ENCODE measurements around the gene COX19. TPM values are rescaled to one million over a fixed set of nuclear protein-coding genes. Genes with fewer than 3 reads are reported as not detected.

Gene COX19
- total and polyA plus RNA-seq, 2 of the 13 experiments (the other 11 are each of a cell fraction or from before 2014, with no cell fraction given) = 11.5 to 21.7 TPM

DNA sequence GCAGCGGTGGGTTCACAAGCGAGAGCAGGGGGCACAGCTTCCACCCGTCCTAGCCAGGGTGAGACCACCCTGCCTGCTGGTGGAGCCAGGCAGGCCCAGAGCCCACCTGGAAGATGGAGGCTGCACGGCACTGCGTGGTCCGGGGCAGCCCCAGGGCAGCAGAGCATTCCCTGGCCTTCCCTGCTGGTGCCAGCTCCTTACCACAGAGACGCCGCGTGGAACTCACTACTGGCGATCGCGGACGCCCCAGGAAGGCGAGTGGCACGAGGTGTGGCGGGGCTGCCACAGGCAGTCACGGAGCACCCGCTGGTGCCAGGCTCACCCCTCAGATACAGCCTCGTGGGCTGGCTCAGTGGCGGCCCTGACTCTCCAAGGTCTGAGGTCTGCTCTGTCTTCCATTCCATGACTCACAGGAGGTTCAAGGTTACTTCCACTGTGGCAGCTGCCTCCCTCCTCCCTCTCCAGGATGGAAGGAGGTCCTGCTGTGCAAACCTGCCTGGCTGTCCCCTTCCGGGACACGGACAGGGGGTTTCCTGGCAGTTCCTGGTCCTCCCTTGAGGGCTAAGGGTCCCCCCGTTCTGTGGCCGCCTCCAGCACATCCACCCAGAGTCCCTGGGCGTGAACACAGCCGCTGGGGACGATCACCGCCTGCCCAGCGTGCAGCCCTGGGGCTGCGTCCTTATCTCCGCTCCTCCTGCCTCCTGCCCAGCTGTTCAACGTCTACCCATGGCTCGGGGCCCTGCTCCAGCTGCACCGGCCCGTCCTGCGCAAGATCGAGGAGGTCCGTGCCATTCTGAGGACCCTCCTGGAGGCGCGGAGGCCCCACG lies 10.8 kb upstream of the COX19 start:
- H3K4me2 ChIP-seq (ENCODE audit: low read depth, low read length) = no peak overlapping the region
- TF ChIP-seq FOSL2 (CRISPR knock-in tag; IDR thresholded peaks at IDR 0.05) = peak; percentile 86
- peak; percentile 25; the same call in 1 of the 2 replicates for TF ChIP-seq RXRA (CRISPR knock-in tag; IDR thresholded peaks at IDR 0.05)
- peak; percentile 79 for TF ChIP-seq AGO2 (optimal IDR thresholded peaks at IDR 0.05; ENCODE audit: low read depth, low read length)
- no peak for TF ChIP-seq MTA3 (CRISPR knock-in tag; IDR thresholded peaks at IDR 0.05)
- peak; percentile 31 for TF ChIP-seq ZNF883 (CRISPR knock-in tag; IDR thresholded peaks at IDR 0.05; ENCODE audit: not compliant biosample characterization)
- peak; percentile 19; the same call in 1 of the 2 replicates for TF ChIP-seq SALL1 (CRISPR knock-in tag; IDR thresholded peaks at IDR 0.05)
- 0 out of 2 replicates have a peak, but pooled peaks have one; percentile 17 for TF ChIP-seq THAP11 (CRISPR knock-in tag; IDR thresholded peaks at IDR 0.05)
- TF ChIP-seq ISL2 (CRISPR knock-in tag; IDR thresholded peaks at IDR 0.05) = no peak
- TF ChIP-seq, protein P1, sequence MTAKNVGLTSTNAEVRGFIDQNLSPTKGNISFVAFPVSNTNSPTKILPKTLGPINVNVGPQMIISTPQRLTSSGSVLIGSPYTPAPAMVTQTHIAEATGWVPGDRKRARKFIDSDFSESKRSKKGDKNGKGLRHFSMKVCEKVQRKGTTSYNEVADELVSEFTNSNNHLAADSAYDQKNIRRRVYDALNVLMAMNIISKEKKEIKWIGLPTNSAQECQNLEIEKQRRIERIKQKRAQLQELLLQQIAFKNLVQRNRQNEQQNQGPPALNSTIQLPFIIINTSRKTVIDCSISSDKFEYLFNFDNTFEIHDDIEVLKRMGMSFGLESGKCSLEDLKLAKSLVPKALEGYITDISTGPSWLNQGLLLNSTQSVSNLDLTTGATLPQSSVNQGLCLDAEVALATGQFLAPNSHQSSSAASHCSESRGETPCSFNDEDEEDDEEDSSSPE (CRISPR knock-in tag; IDR thresholded peaks at IDR 0.05) = no peak
- TF ChIP-seq KDM2A (CRISPR knock-in tag; IDR thresholded peaks at IDR 0.05; ENCODE audit: borderline replicate concordance, low read depth) = 0 out of 2 replicates have a peak, but pooled peaks have one; percentile 26
- TF ChIP-seq, protein P2, sequence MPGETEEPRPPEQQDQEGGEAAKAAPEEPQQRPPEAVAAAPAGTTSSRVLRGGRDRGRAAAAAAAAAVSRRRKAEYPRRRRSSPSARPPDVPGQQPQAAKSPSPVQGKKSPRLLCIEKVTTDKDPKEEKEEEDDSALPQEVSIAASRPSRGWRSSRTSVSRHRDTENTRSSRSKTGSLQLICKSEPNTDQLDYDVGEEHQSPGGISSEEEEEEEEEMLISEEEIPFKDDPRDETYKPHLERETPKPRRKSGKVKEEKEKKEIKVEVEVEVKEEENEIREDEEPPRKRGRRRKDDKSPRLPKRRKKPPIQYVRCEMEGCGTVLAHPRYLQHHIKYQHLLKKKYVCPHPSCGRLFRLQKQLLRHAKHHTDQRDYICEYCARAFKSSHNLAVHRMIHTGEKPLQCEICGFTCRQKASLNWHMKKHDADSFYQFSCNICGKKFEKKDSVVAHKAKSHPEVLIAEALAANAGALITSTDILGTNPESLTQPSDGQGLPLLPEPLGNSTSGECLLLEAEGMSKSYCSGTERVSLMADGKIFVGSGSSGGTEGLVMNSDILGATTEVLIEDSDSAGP (CRISPR knock-in tag; IDR thresholded peaks at IDR 0.05; ENCODE audit: borderline replicate concordance) = peak; percentile 42; the same call in 1 of the 2 replicates
- peak; percentile 39; the same call in 1 of the 2 replicates for TF ChIP-seq GABPB1 (CRISPR knock-in tag; IDR thresholded peaks at IDR 0.05)
- TF ChIP-seq HNRNPL (IDR thresholded peaks at IDR 0.05; ENCODE audit: low read depth, low read length) = peak; percentile 93
- no peak for TF ChIP-seq SRSF9 (IDR thresholded peaks at IDR 0.05; ENCODE audit: borderline replicate concordance, insufficient read depth, low read depth, low read length, poor library complexity, severe bottlenecking)
- no peak for TF ChIP-seq ZNF670 (CRISPR knock-in tag; IDR thresholded peaks at IDR 0.05; ENCODE audit: borderline replicate concordance)
- no peak for TF ChIP-seq IKZF1 (IDR thresholded peaks at IDR 0.05)
- peak; percentile 47 for TF ChIP-seq SAP130 (CRISPR knock-in tag; IDR thresholded peaks at IDR 0.05; ENCODE audit: low read depth)
- TF ChIP-seq ZBTB7B (CRISPR knock-in tag; IDR thresholded peaks at IDR 0.05) = peak; percentile 68; the same call in 1 of the 2 replicates
- peak; percentile 8 for TF ChIP-seq RBFOX2 (IDR thresholded peaks at IDR 0.05; ENCODE audit: low read depth, low read length)
- TF ChIP-seq ZNF263 (CRISPR knock-in tag; IDR thresholded peaks at IDR 0.05) = peak; percentile 71
- TF ChIP-seq SOX13 (IDR thresholded peaks at IDR 0.05) = no peak
- TF ChIP-seq SOX13 (CRISPR knock-in tag; conservative IDR thresholded peaks at IDR 0.05 in 1 of 2, IDR thresholded peaks at IDR 0.05 in 1 of 2) = 0 out of 4 replicates have a peak, but pooled peaks of 1 of the 2 experiments have one; percentile 19

More for the DNA sequence above, 10.8 kb upstream of the COX19 start:
- no peak overlapping the region for H3K27ac ChIP-seq (ENCODE audit: extremely low read length, insufficient read depth, low read length)
- H3K27me3 ChIP-seq (ENCODE audit: control insufficient read depth in 1 of 2, insufficient read depth in 2 of 2, low read length in 2 of 2) = no peaks in the 10 kb centered on the region
- no peaks in the 10 kb centered on the region for H3K9me3 ChIP-seq (ENCODE audit: low read length)
- no peak overlapping the region for H3K4me3 ChIP-seq (replicated peaks in 1 of 3; ENCODE audit: insufficient read depth in 1 of 3, low read depth in 2 of 3, low read length in 3 of 3)
- 94% methylated on average over 23 of the region's 41 CpGs for WGBS (ENCODE audit: low lambda C conversion rate)
- peaks cover 59% of the 10 kb centered on the region for H3K4me1 ChIP-seq (ENCODE audit: insufficient read depth, low read length)
- POLR2A ChIA-PET = interaction anchor here (1.1 to 6.1 kb wide), 3 partner anchors 11 to 28 kb away, joined by 3 to 97 read pairs (median 9); partner anchors contain the start of gene COX19
- BruUV-seq (replicated peaks) = no TSS peak
- no peaks in the 10 kb centered on the region for H4K20me1 ChIP-seq (ENCODE audit: insufficient read depth, low read length)
- H2AFZ ChIP-seq (ENCODE audit: low read length) = no peak overlapping the region
- H3K36me3 ChIP-seq (replicated peaks in 1 of 2; ENCODE audit: control insufficient read depth in 1 of 2, insufficient read depth in 2 of 2, low read length in 2 of 2) = peaks cover 9 to 16% of the 10 kb centered on the region in 2 experiments; a peak in 3 of 5 replicates
- CTCF ChIA-PET (ENCODE audit: low intra/inter-chr PET ratio, low total read pairs) = no interaction called here
- in situ Hi-C loops (cut with HindIII; ENCODE audit: extremely low pct_ligation_motif_present, low pct_unique_long_range_greater_than_20kb) (no loop called here), intact Hi-C loops (cut with micrococcal nuclease; ENCODE audit: unreplicated experiment) (no loop called here)
- H3K79me2 ChIP-seq (ENCODE audit: insufficient read depth, low read length) = peaks cover 30% of the 10 kb centered on the region
- FAIRE-seq = no peak
- DNase-seq (ENCODE audit: low spot score) = no peak
- H3K9ac ChIP-seq (ENCODE audit: insufficient read depth, low read depth, low read length) = no peak overlapping the region
- ATAC-seq = peak; percentile 11; the same call in 2 of the 3 replicates
